Panc1 (cell line): ENCODE results near the gene DHRS13. TPM values are rescaled to one million over a fixed set of nuclear protein-coding genes. Genes with fewer than 3 reads are reported as not detected.

Experiments
- ATAC-seq: fragments of 200-7000 bp; cut with Tn5 transposase; 2 replicates; pipeline ENCODE4 v1.9.1; 2020; ENCODE audit warnings: mild to moderate bottlenecking, moderate library complexity
- BruUV-seq: library from RNA; stranded (reverse); fragments of 400-500 nt; replicated peaks from 2 replicates; lab custom pipeline; 2021; lab: Mats Ljungman, UMichigan
- CTCF ChIA-PET: fragments of 300-600 bp; sonication (Branson Sonifier 250); formaldehyde crosslinking; loops from one replicate; lab custom pipeline; 2022; ENCODE audit warnings: antibody characterized with exemption; lab: Charles Lee
- POLR2A ChIA-PET: fragments of 300-600 bp; sonication (Branson Sonifier 250); formaldehyde crosslinking; loops from one replicate; lab custom pipeline; 2022; ENCODE audit warnings: antibody characterized with exemption; lab: Charles Lee
- DNase-seq: peaks from one replicate; pipeline ENCODE4 v3.0.0-alpha.2; 2010; ENCODE audit warnings: low read depth, low spot score
- H3K27ac ChIP-seq: 2 replicates; pipeline ENCODE4 v1.5.1; 2011; ENCODE audit warnings: mild to moderate bottlenecking, low read length, inconsistent platforms
- H3K27me3 ChIP-seq: fragments of 200-500 bp; sonication (Bioruptor generic); 2 replicates; pipeline ENCODE4 v1.6.0; 2014; ENCODE audit warnings: low read length, inconsistent platforms; ENCODE audit not compliant: control insufficient read depth, insufficient read depth
- H3K36me3 ChIP-seq: fragments of 200-500 bp; sonication (Bioruptor generic); 2 replicates; pipeline ENCODE4 v1.5.1; 2014; ENCODE audit warnings: inconsistent platforms, mild to moderate bottlenecking, low read length, moderate library complexity; ENCODE audit not compliant: control insufficient read depth, insufficient read depth
- H3K4me1 ChIP-seq: 2 replicates; pipeline ENCODE4 v1.5.1; 2011; ENCODE audit warnings: inconsistent platforms, mild to moderate bottlenecking, low read length, moderate library complexity; ENCODE audit not compliant: control insufficient read depth, insufficient read depth
- H3K4me3 ChIP-seq, 2 experiments: 2 replicates each; pipeline ENCODE4 v1.5.1; 2011 to 2012; ENCODE audit warnings: low read depth in 2 of 2, low read length in 2 of 2, mild to moderate bottlenecking in 2 of 2, inconsistent platforms in 1 of 2, moderate library complexity in 1 of 2
- H3K9me3 ChIP-seq: fragments of 200-500 bp; sonication (Bioruptor generic); 2 replicates; pipeline ENCODE4 v1.5.1; 2014; ENCODE audit warnings: low read depth, mild to moderate bottlenecking, inconsistent platforms, low read length, moderate library complexity; ENCODE audit not compliant: control insufficient read depth, insufficient read depth
- REST ChIP-seq, 2 experiments: IDR thresholded peaks; 2 replicates each; pipeline ENCODE4 v1.6.1; 2011 to 2012; ENCODE audit warnings: low read depth in 2 of 2, control low read depth in 1 of 2, low read length in 1 of 2, mild to moderate bottlenecking in 1 of 2, moderate library complexity in 1 of 2; ENCODE audit not compliant: insufficient read depth in 1 of 2
- SIN3A ChIP-seq: IDR thresholded peaks from 2 replicates; pipeline ENCODE4 v1.6.1; 2012; ENCODE audit warnings: low read depth, mild to moderate bottlenecking, low read length, moderate library complexity, borderline replicate concordance; ENCODE audit not compliant: insufficient read depth
- TCF7L2 ChIP-seq: IDR thresholded peaks from 2 replicates; pipeline ENCODE4 v1.6.1; 2011; ENCODE audit warnings: mild to moderate bottlenecking, low read depth, low read length, inconsistent platforms
- in situ Hi-C: cut with HindIII; loops from 2 replicates; pipeline ENCODE4 v1.10.0; 2016; ENCODE audit warnings: low sequenced_read_pairs, low pct_unique_long_range_greater_than_20kb
- intact Hi-C: fragments of 100-400 bp; cut with micrococcal nuclease; formaldehyde crosslinking; loops from one replicate; pipeline ENCODE4 v1.10.0; 2022; ENCODE audit not compliant: unreplicated experiment
- total RNA-seq: library from RNA; stranded (reverse); gene quantifications from one replicate; pipeline ENCODE4 v1.2.1, GENCODE V29; 2021; ENCODE audit not compliant: unreplicated experiment
- TF ChIP-seq, protein P1 (sequence below): fragments of 450-650 bp; IDR thresholded peaks from 2 replicates; pipeline ENCODE4 v1.5.1; 2017; ENCODE audit warnings: mild to moderate bottlenecking

DHRS13 gene
- total RNA-seq, 1 experiment from 2014 or later, result 5.2 TPM

DNA sequence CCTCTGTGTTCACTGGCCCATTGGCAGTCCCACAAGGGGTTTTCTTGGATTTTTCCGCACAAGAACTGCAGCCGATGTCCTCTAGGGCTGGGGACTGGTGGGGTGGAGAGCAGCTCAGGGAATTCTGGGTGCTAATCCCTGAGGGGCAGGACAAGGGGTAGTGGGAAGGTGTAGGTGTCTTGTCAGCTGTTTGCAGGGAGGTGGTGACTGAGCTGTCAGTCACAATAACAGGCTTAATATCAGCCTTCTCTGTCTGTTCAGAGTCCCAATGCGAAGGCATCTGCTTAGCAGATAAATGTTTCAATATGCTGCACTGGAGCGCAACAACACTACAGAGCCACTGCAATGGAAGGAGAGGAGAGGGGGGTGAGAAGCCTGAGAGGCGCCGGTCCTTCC, 10.1 kb upstream of the DHRS13 start:
- ATAC-seq (no peak), DNase-seq (no peak)
- peaks cover 51% of the 10 kb centered on the region for H3K36me3 ChIP-seq
- no TSS peak for BruUV-seq
- H3K4me3 ChIP-seq, result no peak overlapping the region
- H3K4me1 ChIP-seq, result no peaks in the 10 kb centered on the region
- intact Hi-C loops (no loop called here), in situ Hi-C loops (no loop called here)
- no peak overlapping the region for H3K27ac ChIP-seq
- TF ChIP-seq TCF7L2, result no peak
- no peak for TF ChIP-seq SIN3A
- TF ChIP-seq REST (IDR thresholded peaks at IDR 0.05; ENCODE audit: insufficient read depth in 1 of 2, low read depth in 2 of 2, low read length in 1 of 2), result no peak
- TF ChIP-seq, protein P1, sequence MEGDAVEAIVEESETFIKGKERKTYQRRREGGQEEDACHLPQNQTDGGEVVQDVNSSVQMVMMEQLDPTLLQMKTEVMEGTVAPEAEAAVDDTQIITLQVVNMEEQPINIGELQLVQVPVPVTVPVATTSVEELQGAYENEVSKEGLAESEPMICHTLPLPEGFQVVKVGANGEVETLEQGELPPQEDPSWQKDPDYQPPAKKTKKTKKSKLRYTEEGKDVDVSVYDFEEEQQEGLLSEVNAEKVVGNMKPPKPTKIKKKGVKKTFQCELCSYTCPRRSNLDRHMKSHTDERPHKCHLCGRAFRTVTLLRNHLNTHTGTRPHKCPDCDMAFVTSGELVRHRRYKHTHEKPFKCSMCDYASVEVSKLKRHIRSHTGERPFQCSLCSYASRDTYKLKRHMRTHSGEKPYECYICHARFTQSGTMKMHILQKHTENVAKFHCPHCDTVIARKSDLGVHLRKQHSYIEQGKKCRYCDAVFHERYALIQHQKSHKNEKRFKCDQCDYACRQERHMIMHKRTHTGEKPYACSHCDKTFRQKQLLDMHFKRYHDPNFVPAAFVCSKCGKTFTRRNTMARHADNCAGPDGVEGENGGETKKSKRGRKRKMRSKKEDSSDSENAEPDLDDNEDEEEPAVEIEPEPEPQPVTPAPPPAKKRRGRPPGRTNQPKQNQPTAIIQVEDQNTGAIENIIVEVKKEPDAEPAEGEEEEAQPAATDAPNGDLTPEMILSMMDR, result no peak
- H3K27me3 ChIP-seq, result no peaks in the 10 kb centered on the region
- ChIA-PET CTCF (interaction anchor here (0.9 kb wide), 1 partner anchor 9 kb away, joined by 3 read pairs; the partner anchor contains the start of gene DHRS13), POLR2A (no interaction called here)
- no peaks in the 10 kb centered on the region for H3K9me3 ChIP-seq

- intact Hi-C loops (no loop called here), in situ Hi-C loops (no loop called here)
- H3K36me3 ChIP-seq, result peaks cover 47% of the 10 kb centered on the region
Measured at GRCh38 chr17:28912281-28912937, 9.5 kb upstream of the DHRS13 start.

More at GRCh38 chr17:28912281-28912937, 9.5 kb upstream of the DHRS13 start:
- H3K4me1 ChIP-seq, result no peaks in the 10 kb centered on the region
- no peaks in the 10 kb centered on the region for H3K9me3 ChIP-seq
- BruUV-seq, result no TSS peak
- CTCF ChIA-PET, result interaction anchor here (0.9 kb wide), 1 partner anchor 9 kb away, joined by 3 read pairs; the partner anchor contains the start of gene DHRS13
- H3K27me3 ChIP-seq, result no peaks in the 10 kb centered on the region
- ATAC-seq, result no peak
- no peak for DNase-seq
- POLR2A ChIA-PET, result no interaction called here
- TF ChIP-seq, protein P1, result peak; percentile 71
- TF ChIP-seq REST (IDR thresholded peaks at IDR 0.05; ENCODE audit: insufficient read depth in 1 of 2, low read depth in 2 of 2, low read length in 1 of 2), result no peak
- H3K4me3 ChIP-seq, result no peak overlapping the region
- H3K27ac ChIP-seq, result no peak overlapping the region
